ENCODE data around the gene BARHL1. TPM values are rescaled to one million over a fixed set of nuclear protein-coding genes. Genes with fewer than 3 reads are reported as not detected.
A peak's percentile ranks its signal among the peaks of the same experiment; 100 is the strongest.

BARHL1 gene
- polyA plus RNA-seq, 2 of the 4 experiments (the other 2 are of a cell fraction) = not detected

GRCh38 chr9:132590037-132590317 lies 7.6 kb downstream of the BARHL1 start:
- CTCF ChIA-PET = interaction anchor here (0.5 kb wide), 1 partner anchor 1146 kb away, joined by 3 read pairs; no protein-coding TSS in a partner anchor
- POLR2A ChIA-PET = no interaction called here
- Histone ChIP-seq H3K4me1 (peaks cover 15% of the 10 kb centered on the region; the same call in 1 of the 3 replicates), H3K4me2 (peak overlapping the region; percentile 81), H3K9me3 (no peaks in the 10 kb centered on the region), H3K4me3 (no peak overlapping the region), H3K27ac (no peak overlapping the region)
- FAIRE-seq (no peak), ATAC-seq (no peak), DNase-seq (ENCODE audit: low read depth in 1 of 2, low spot score in 1 of 2) (no peak)
- TF ChIP-seq POLR2AphosphoS2 (conservative IDR thresholded peaks at IDR 0.05; ENCODE audit: low read length) = no peak
- no peak for TF ChIP-seq ELK1 (IDR thresholded peaks at IDR 0.05; ENCODE audit: low read depth, low read length)
- no peak for TF ChIP-seq JUN (IDR thresholded peaks at IDR 0.05)
- no peak for TF ChIP-seq MAFK (IDR thresholded peaks at IDR 0.05; ENCODE audit: partially characterized antibody)
- no peak for TF ChIP-seq REST (IDR thresholded peaks at IDR 0.05)
- no peak for TF ChIP-seq MAZ (IDR thresholded peaks at IDR 0.05; ENCODE audit: borderline replicate concordance, low read depth, low read length)
- no peak for TF ChIP-seq CBX8 (IDR thresholded peaks at IDR 0.05)
- no peak for TF ChIP-seq ZFP36 (IDR thresholded peaks at IDR 0.05; ENCODE audit: borderline replicate concordance, partially characterized antibody)
- TF ChIP-seq EP300 (IDR thresholded peaks at IDR 0.05) = no peak
- no peak for TF ChIP-seq EHF (CRISPR knock-in tag; IDR thresholded peaks at IDR 0.05)
- no peak for TF ChIP-seq HOXA7 (CRISPR knock-in tag; IDR thresholded peaks at IDR 0.05)
- no peak for TF ChIP-seq SMC3 (IDR thresholded peaks at IDR 0.05)
- no peak for TF ChIP-seq HDAC2 (IDR thresholded peaks at IDR 0.05)
- TF ChIP-seq BCL3 (IDR thresholded peaks at IDR 0.05) = no peak
- TF ChIP-seq ZSCAN20 (CRISPR knock-in tag; IDR thresholded peaks at IDR 0.05) = no peak
- 57% methylated on average over 16 of the region's 17 CpGs for WGBS (ENCODE audit: missing lambda C conversion rate)

GRCh38 chr9:132590318-132591182 lies 8.1 kb downstream of the BARHL1 start:
- Histone ChIP-seq H3K4me2 (no peak overlapping the region), H3K9me3 (no peaks in the 10 kb centered on the region), H3K4me3 (no peak overlapping the region), H3K27ac (no peak overlapping the region), H3K4me1 (peaks cover 9% of the 10 kb centered on the region; the same call in 1 of the 3 replicates)
- no peak for ATAC-seq
- FAIRE-seq = no peak
- no peak for DNase-seq (ENCODE audit: low read depth in 1 of 2, low spot score in 1 of 2)
- WGBS (ENCODE audit: missing lambda C conversion rate) = 81% methylated on average over 64 of the region's 73 CpGs
- TF ChIP-seq NFE2L2 (conservative IDR thresholded peaks at IDR 0.05; ENCODE audit: low read length) (no peak), NR3C1 (IDR thresholded peaks at IDR 0.05) (no peak), MAZ (IDR thresholded peaks at IDR 0.05; ENCODE audit: borderline replicate concordance, low read depth, low read length) (no peak), HOXB13 (CRISPR knock-in tag; IDR thresholded peaks at IDR 0.05; ENCODE audit: low read depth) (no peak), USF2 (IDR thresholded peaks at IDR 0.05) (no peak), HES2 (IDR thresholded peaks at IDR 0.05) (no peak), CHD2 (IDR thresholded peaks at IDR 0.05; ENCODE audit: low read length, partially characterized antibody) (no peak), FOSB (CRISPR knock-in tag; IDR thresholded peaks at IDR 0.05) (no peak)
- POLR2A ChIA-PET = no interaction called here
- CTCF ChIA-PET = interaction anchor here (0.5 to 1.5 kb wide), 2 partner anchors 8 to 1145 kb away, joined by 3 read pairs; partner anchors contain the start of gene BARHL1
